ENCODE measurements around the gene RHOH.

- TF ChIP-seq CTCF (IDR thresholded peaks at IDR 0.05; ENCODE audit: low read length): no peak
- no peak for TF ChIP-seq EZH2 (IDR thresholded peaks at IDR 0.05; ENCODE audit: borderline replicate concordance, low read length)
Observed at GRCh38 chr4:40177591-40177990, 19.2 kb upstream of the RHOH start.
